ENCODE measurements around the gene DNAJC18. TPM values are rescaled to one million over a fixed set of nuclear protein-coding genes. Genes with fewer than 3 reads are reported as not detected.

Gene DNAJC18
- total RNA-seq, 1 donor from 2014 or later = 11.9 TPM

DNA sequence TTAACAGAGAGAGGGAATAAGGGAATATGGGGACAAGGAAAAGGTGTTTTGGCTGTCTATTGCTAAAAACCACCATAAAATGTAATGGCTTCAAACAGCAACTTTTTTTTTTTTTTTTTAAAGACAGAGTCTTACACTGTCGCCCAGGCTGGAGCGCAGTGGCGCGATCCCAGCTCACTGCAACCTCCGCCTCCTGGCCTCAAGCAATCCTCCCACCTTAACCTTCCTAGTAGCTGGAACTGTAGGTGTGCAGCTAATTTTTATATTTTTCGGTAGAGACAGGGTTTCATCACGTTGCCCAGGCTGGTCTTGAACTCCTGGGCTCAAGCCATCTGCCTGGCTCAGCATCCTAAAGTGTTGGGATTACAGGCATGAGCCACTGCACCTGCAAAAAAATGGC lies 31.1 kb downstream of the DNAJC18 start:
- TF ChIP-seq, protein P1, sequence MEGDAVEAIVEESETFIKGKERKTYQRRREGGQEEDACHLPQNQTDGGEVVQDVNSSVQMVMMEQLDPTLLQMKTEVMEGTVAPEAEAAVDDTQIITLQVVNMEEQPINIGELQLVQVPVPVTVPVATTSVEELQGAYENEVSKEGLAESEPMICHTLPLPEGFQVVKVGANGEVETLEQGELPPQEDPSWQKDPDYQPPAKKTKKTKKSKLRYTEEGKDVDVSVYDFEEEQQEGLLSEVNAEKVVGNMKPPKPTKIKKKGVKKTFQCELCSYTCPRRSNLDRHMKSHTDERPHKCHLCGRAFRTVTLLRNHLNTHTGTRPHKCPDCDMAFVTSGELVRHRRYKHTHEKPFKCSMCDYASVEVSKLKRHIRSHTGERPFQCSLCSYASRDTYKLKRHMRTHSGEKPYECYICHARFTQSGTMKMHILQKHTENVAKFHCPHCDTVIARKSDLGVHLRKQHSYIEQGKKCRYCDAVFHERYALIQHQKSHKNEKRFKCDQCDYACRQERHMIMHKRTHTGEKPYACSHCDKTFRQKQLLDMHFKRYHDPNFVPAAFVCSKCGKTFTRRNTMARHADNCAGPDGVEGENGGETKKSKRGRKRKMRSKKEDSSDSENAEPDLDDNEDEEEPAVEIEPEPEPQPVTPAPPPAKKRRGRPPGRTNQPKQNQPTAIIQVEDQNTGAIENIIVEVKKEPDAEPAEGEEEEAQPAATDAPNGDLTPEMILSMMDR (IDR thresholded peaks at IDR 0.05) = no peak
- intact Hi-C loops (cut with DNase I) = no loop called here
- H3K4me1 ChIP-seq = peaks cover 6% of the 10 kb centered on the region
- no peaks in the 10 kb centered on the region for H3K9me3 ChIP-seq
- H3K27ac ChIP-seq = no peak overlapping the region
- DNase-seq (no peak), ATAC-seq (no peak)
- no peak overlapping the region for H3K4me3 ChIP-seq
- H3K27me3 ChIP-seq = no peaks in the 10 kb centered on the region
- no peaks in the 10 kb centered on the region for H3K36me3 ChIP-seq

DNA sequence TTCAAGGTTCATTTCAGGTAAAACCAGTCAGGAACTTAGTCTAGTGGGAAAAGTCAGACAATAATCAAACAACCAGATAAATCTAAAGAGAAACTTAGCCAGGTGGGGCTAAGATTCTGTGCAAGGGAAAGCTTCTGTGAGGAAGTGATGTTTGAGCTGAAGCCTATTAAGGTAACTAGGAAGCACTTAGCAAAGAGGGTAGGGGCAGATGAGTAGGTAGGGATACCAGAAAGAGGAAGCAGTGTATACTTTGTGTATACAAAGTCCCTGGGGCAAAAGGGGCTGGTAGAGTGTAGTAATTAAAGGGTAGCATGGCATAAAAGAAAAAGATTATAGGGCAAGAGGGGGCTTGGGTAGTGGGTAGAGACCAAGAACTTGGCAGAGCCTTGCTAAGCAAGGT lies 31.8 kb downstream of the DNAJC18 start:
- intact Hi-C loops (cut with DNase I) = no loop called here
- TF ChIP-seq, protein P1 (IDR thresholded peaks at IDR 0.05) = no peak
- H3K36me3 ChIP-seq = no peaks in the 10 kb centered on the region
- no peak for DNase-seq
- H3K4me1 ChIP-seq = peaks cover 6% of the 10 kb centered on the region
- ATAC-seq = no peak
- H3K27me3 ChIP-seq = no peaks in the 10 kb centered on the region
- no peaks in the 10 kb centered on the region for H3K9me3 ChIP-seq
- no peak overlapping the region for H3K4me3 ChIP-seq
- no peak overlapping the region for H3K27ac ChIP-seq

DNA sequence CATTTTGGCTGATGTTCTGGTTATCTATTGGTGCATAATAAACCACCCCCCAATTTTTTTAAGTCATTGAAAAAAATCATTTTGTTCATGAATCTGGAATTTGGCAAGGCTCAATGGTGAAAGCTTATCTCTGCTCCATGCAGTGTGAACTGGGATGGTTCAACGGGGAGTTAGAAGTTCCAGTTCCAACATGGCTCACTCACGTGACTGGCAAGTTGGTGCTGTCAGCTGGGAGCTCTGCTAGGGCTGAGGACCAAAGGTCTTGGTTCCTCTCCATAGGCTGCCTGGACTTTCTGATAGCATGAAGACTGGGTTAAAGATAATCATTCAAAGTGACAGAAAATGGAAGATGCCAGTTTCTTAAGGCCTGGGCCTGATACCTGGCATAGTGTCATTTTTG lies 32.4 kb downstream of the DNAJC18 start:
- Histone ChIP-seq H3K27me3 (no peaks in the 10 kb centered on the region), H3K9me3 (no peaks in the 10 kb centered on the region), H3K36me3 (no peaks in the 10 kb centered on the region), H3K4me3 (no peak overlapping the region), H3K27ac (no peak overlapping the region), H3K4me1 (peaks cover 6% of the 10 kb centered on the region)
- ATAC-seq (no peak), DNase-seq (no peak)
- intact Hi-C loops (cut with DNase I) = no loop called here
- TF ChIP-seq, protein P1 (IDR thresholded peaks at IDR 0.05) = no peak

GRCh38 chr5:139404484-139404840 lies 34.9 kb downstream of the DNAJC18 start:
- Histone ChIP-seq H3K4me3 (peak overlapping the region; percentile 51), H3K4me1 (peaks cover 6% of the 10 kb centered on the region), H3K27me3 (no peaks in the 10 kb centered on the region), H3K9me3 (no peaks in the 10 kb centered on the region), H3K36me3 (no peaks in the 10 kb centered on the region), H3K27ac (peak overlapping the region; percentile 89)
- TF ChIP-seq, protein P1 (IDR thresholded peaks at IDR 0.05) = no peak
- DNase-seq (no peak), ATAC-seq (no peak)
- intact Hi-C loops (cut with DNase I) = no loop called here

DNA sequence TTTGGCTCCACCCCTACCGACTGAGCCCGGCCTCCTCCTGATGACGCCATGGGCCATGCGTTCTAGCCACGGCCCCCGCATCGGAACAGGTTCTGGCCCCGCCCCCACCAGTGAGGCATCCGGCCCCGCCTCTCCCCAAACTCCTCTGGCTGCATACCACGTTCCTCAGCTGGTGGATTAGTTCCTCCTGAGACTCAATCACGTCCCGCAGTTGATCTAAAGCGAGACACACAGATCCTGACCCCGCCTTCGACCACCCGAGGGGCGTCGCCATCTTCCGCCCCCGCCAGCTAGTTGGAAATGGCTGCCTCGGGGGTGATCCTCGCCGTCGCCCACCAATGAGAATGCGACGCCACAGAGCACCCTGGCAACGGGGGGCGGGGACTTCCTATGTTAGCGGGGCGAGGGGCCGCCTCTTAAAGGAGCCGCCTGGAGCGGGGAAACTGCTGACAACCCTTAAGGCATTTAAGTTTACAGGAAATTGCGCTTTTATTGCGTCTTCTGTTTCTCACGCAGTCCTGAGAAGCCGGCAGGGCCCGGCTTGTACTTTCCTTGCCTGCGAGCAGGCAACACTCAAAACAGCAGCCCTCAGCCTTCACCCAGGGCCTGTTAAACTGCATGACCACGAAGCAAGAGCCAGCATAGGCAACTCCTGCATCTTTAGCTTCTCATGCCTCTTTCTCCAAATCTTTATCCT lies 35.4 kb downstream of the DNAJC18 start, which contains the start of gene SPATA24:
SPATA24 (minus strand) TSS at position 303 of the 697 bp plus-strand sequence; CDS start at position 274, 29 bp downstream.
- Histone ChIP-seq H3K27me3 (no peaks in the 10 kb centered on the region), H3K4me3 (peak within 1 kb of the TSS; percentile 51), H3K36me3 (no peaks in the 10 kb centered on the region), H3K4me1 (peaks cover 6% of the 10 kb centered on the region), H3K9me3 (no peaks in the 10 kb centered on the region), H3K27ac (peak within 1 kb of the TSS; percentile 89)
- ATAC-seq (peak; percentile 97), DNase-seq (peak; percentile 99)
- intact Hi-C loops (cut with DNase I) = no loop called here
- TF ChIP-seq, protein P1 (IDR thresholded peaks at IDR 0.05) = no peak
